ENCODE measurements around the gene BARX2.

DNA sequence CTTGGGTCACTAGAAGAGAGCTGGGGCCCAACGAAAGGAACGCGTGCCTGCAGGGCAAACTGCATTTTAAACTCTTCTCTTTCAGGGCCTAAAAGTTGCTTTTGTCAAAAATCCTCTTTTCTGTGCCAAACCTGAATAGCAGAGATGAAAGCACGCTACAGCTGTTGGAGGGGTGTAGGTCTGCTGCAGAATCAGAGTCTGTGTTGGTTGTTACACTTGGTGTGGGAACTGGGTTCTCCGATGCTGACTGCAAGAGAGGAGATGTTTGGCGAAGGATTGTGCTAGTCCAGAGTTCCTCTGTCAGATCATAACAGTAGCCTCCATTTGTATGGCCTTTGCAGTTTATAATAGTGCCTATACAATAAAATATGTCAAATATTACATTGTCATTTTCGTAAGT lies 41.8 kb downstream of the BARX2 start:
- TF ChIP-seq, protein P1, sequence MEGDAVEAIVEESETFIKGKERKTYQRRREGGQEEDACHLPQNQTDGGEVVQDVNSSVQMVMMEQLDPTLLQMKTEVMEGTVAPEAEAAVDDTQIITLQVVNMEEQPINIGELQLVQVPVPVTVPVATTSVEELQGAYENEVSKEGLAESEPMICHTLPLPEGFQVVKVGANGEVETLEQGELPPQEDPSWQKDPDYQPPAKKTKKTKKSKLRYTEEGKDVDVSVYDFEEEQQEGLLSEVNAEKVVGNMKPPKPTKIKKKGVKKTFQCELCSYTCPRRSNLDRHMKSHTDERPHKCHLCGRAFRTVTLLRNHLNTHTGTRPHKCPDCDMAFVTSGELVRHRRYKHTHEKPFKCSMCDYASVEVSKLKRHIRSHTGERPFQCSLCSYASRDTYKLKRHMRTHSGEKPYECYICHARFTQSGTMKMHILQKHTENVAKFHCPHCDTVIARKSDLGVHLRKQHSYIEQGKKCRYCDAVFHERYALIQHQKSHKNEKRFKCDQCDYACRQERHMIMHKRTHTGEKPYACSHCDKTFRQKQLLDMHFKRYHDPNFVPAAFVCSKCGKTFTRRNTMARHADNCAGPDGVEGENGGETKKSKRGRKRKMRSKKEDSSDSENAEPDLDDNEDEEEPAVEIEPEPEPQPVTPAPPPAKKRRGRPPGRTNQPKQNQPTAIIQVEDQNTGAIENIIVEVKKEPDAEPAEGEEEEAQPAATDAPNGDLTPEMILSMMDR (conservative IDR thresholded peaks at IDR 0.05; ENCODE audit: low read depth, low read length) = no peak
- TF ChIP-seq MXI1 (IDR thresholded peaks at IDR 0.05; ENCODE audit: borderline replicate concordance, low read depth, low read length) (no peak), NFE2L2 (IDR thresholded peaks at IDR 0.05; ENCODE audit: low read depth, low read length) (no peak), POLR2A (IDR thresholded peaks at IDR 0.05; ENCODE audit: low read depth, low read length) (no peak), BHLHE40 (IDR thresholded peaks at IDR 0.05; ENCODE audit: low read depth, low read length) (no peak), RAD21 (IDR thresholded peaks at IDR 0.05; ENCODE audit: low read length) (no peak), MAZ (IDR thresholded peaks at IDR 0.05; ENCODE audit: borderline replicate concordance, low read depth, low read length) (no peak), CEBPB (IDR thresholded peaks at IDR 0.05; ENCODE audit: low read depth, low read length) (no peak), SMC3 (IDR thresholded peaks at IDR 0.05; ENCODE audit: low read depth, low read length) (no peak), FOS (IDR thresholded peaks at IDR 0.05; ENCODE audit: low read depth, low read length) (no peak), RCOR1 (IDR thresholded peaks at IDR 0.05; ENCODE audit: insufficient replicate concordance, low read length) (no peak)
- TF ChIP-seq, protein P2, sequence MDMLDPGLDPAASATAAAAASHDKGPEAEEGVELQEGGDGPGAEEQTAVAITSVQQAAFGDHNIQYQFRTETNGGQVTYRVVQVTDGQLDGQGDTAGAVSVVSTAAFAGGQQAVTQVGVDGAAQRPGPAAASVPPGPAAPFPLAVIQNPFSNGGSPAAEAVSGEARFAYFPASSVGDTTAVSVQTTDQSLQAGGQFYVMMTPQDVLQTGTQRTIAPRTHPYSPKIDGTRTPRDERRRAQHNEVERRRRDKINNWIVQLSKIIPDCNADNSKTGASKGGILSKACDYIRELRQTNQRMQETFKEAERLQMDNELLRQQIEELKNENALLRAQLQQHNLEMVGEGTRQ (IDR thresholded peaks at IDR 0.05; ENCODE audit: low read depth, low read length) = no peak

All from IMR-90 (cell line).